Rectal smooth muscle tissue (tissue), 1 donor: Measurements from ENCODE around the gene STC2.
A peak's percentile ranks its signal among the peaks of the same experiment; 100 is the strongest.

Source experiments
- H3K27ac ChIP-seq: one replicate; pipeline ENCODE4 v1.7.0; 2013; ENCODE audit warnings: low read depth, low read length, inconsistent platforms
- H3K27me3 ChIP-seq: one replicate; pipeline ENCODE4 v1.7.0; 2013; ENCODE audit warnings: low read length; ENCODE audit not compliant: control insufficient read depth, insufficient read depth
- H3K36me3 ChIP-seq: one replicate; pipeline ENCODE4 v1.7.0; 2013; ENCODE audit warnings: low read length; ENCODE audit not compliant: control insufficient read depth, insufficient read depth
- H3K4me1 ChIP-seq: one replicate; pipeline ENCODE4 v1.7.0; 2013; ENCODE audit warnings: low read length; ENCODE audit not compliant: control insufficient read depth, insufficient read depth
- H3K4me3 ChIP-seq: one replicate; pipeline ENCODE4 v1.7.0; 2013; ENCODE audit warnings: low read length
- H3K9ac ChIP-seq: one replicate; pipeline ENCODE4 v1.7.0; 2013; ENCODE audit warnings: low read length

The STC2 gene

DNA sequence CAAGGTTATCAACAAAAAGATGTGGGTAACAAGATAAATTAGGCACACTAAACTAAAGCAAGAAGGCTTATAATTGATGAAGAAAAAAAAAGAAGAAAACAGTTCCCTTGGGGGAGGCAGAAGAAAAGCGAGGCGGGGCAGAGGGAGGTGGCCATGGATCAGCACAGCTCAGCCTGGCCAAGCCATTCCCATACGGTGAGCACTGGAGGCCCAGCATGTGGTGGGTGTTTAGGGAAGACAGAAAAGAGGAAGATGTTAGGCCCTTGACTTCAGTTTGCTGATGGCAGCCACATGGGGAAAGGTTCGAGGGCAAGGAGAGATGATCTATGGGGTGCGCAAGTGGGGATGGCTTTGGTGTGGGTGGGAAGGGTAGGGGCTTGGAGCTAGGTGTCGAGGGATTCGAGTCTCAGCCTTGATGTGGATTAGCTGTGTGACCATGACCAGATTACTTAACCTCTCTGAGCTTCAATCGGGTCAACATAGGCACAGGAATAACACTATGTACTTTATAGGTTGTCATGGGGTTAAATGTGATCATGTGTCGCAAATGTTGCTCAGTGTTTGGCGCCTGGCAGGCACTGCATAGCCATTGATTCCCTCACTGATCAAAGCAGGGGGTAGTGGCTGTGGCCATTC is 10.3 kb upstream of the STC2 start:
- Histone ChIP-seq H3K27ac (no peak overlapping the region), H3K4me1 (no peaks in the 10 kb centered on the region), H3K27me3 (no peaks in the 10 kb centered on the region), H3K9ac (no peak overlapping the region), H3K36me3 (no peaks in the 10 kb centered on the region), H3K4me3 (no peak overlapping the region)

DNA sequence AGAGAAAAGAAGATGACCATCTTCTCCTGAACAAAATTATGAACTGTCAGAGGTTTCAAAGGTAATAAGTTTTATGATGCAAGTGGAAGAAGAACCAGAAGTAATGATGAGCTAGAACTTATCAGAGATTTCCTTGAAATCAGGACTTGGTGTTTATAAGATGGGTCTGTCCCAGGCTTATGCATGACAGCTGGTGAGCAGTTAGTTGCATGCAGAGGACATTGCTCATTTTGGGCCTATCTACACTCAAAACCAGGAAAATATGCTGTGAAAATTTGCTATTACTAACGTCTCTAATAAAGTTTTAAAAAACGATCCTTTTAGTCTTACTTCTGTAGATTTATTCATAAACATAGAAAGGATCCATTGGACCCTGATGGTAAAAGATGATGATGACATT is 6.6 kb upstream of the STC2 start:
- H3K4me3 ChIP-seq = no peak overlapping the region
- no peak overlapping the region for H3K27ac ChIP-seq
- H3K27me3 ChIP-seq = no peaks in the 10 kb centered on the region
- H3K36me3 ChIP-seq = no peaks in the 10 kb centered on the region
- no peak overlapping the region for H3K9ac ChIP-seq
- H3K4me1 ChIP-seq = no peaks in the 10 kb centered on the region

DNA sequence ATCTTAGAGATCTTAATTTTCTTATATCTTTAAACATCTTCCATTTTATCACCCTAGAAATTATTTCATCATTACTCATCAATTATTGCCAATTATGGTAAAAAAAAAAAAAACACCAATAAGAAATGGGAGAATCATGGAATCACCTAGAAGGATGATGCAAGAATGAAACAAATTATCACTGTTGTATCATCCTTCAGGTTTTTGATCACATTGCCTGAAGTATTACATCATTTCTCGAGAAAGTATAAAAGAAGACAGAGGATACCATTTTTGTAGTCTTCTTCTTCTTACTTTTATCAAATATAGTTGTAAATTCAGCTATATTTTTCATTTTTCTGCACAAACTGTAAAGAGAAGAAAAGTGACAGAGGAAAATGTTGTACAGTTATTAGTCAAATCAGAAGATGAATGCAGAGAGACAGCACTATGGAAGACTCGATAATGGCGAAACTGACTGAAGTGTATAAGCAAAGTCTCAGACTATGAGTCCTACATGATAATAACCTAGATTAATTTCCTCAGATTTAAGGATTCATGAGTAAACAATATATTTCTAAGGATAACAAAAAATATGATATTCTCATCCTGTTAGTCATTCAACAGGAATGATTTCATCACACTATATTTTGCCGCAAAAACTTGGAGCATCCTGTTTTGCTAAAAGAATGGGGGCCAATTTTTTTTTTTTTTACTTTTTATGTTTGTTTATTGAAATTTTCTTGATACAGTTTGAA is 5.9 kb upstream of the STC2 start:
- Histone ChIP-seq H3K4me3 (no peak overlapping the region), H3K4me1 (no peaks in the 10 kb centered on the region), H3K36me3 (no peaks in the 10 kb centered on the region), H3K27me3 (no peaks in the 10 kb centered on the region), H3K27ac (no peak overlapping the region), H3K9ac (no peak overlapping the region)

DNA sequence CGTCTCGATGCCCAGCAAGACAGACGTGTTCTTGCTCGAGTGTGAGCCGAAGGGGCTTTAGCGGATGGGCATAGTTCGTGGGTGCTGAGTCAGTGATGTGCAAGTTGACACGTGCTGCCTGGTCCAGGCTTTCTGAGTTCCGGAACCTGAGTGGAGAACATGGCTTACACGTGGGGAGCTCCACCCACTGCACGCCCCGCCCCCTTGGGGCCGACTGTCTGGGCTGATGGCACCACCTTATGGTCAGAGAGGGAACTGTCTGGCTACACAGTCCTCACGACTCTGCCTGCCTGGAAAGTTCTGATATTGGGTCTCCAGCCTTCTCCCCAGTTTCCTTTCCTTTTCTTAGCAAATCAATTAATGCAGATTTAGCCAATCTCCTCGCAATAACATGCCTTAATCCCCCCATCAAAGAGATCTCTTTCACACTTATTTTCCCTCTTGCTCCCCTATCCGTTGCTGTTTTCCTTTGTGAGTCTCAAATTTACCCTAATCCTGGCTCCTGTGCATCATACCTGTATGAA is 3.8 kb upstream of the STC2 start:
- H3K27me3 ChIP-seq = peaks cover 2% of the 10 kb centered on the region
- H3K36me3 ChIP-seq = no peaks in the 10 kb centered on the region
- no peak overlapping the region for H3K9ac ChIP-seq
- no peak overlapping the region for H3K27ac ChIP-seq
- no peak overlapping the region for H3K4me3 ChIP-seq
- peaks cover 14% of the 10 kb centered on the region for H3K4me1 ChIP-seq

DNA sequence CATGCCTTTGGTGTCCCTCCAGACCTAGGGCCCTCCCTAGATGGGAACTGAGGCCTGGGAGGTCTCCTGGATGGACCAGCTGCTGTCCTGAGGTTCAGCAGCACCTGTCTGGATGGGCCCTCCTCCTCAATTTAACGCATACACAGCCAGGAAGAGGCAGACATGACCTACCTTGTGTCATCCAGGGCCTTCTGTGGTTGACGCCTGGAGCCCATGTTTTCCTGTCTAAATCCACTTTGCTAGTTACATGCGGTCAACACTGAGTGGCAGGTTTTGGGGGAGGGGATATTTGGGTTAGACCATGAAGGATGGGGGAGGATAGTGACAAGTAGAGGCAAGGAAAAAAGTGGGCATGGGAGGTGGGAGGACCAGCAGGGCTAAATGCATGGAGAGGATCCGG is 3.1 kb upstream of the STC2 start:
- H3K27ac ChIP-seq = no peak overlapping the region
- H3K27me3 ChIP-seq = peaks cover 2% of the 10 kb centered on the region
- H3K9ac ChIP-seq = no peak overlapping the region
- no peaks in the 10 kb centered on the region for H3K36me3 ChIP-seq
- H3K4me3 ChIP-seq = no peak overlapping the region
- H3K4me1 ChIP-seq = peaks cover 14% of the 10 kb centered on the region

DNA sequence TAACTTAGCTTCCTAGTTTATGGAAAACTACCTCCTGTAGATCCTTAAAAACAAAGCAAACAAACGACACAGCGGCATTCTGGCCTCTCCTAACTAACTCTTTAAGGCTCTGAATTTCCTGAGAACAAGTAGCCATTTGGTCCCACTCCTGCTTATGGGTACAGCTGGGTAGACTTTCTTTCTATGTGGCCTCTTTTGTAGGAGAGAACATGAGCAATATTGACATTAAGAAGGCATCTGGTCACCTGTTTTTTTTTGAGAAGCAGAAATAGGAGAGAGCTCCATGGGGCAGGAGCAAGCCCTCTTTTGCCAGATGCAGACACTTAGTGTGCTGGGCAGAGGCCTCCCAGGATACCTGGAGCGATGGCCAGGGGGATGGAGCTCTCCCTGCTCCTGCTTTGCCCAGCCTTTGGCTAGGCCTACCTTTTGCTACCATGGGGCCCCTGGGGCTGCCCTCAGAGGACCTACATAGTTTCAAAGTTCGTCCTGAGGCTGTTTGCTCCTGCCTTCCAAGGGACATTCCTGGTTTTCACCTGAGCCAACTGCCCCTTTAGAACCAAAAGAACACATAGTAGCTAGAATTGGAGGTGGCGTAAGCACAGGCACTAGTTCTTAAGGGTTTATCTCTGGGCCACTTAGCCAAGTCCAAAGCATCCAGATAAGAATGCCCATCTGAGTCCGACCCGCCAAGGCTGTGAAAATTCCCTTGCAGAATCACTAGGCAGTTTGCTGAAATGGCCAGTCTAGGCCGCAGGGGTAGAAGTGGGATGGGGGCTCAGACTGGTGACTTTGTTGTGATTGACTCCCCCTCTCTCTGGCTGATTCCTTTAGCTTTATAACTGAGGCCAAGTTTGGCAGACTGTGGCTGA is 2.4 kb upstream of the STC2 start:
- H3K36me3 ChIP-seq = no peaks in the 10 kb centered on the region
- H3K27ac ChIP-seq = no peak overlapping the region
- peaks cover 14% of the 10 kb centered on the region for H3K4me1 ChIP-seq
- H3K27me3 ChIP-seq = peaks cover 2% of the 10 kb centered on the region
- H3K9ac ChIP-seq = no peak overlapping the region
- no peak overlapping the region for H3K4me3 ChIP-seq

DNA sequence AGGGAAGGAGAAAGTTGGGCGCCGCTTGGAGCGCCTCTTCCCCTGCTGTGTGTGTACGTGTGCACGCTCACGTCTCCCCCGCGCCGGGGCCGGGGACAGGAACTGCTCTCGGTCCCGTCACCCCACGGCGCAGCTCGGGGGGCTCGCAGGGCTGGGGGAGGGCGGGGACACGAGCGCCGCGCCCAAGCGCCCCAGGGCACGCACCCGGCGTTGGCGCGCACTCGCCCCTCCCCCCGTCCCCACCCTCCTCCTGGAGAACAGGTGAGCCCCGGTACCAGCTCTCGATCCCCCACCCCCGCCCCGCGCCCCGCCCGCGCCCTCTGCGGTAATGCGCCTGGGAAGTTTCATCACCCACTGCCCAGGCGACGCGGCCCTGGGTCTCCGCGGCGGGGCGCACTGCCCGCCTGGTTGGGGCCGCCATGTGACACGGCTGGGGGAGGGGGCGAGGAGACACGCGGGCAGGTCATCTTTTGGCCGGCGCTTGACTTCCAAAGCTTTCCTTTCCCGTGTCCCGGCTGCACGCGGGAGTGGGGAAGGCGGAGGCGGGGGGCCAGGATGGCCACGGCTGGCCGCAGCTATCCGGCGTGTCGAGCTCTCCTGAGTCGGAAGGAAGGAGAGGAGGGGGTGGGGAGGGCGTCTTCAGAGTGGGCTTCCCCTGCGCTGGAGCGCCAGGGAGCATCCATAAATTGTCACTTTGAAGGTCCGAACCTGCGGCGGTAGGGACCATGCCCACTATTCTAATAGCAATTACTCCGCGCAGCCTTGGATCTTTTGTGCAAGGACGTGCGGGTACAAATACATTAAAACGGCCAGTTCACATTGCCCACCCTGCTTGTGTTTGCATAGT is 1.5 kb upstream of the STC2 start:
- no peak overlapping the region for H3K9ac ChIP-seq
- no peaks in the 10 kb centered on the region for H3K36me3 ChIP-seq
- H3K4me3 ChIP-seq = peak overlapping the region; percentile 68
- H3K27ac ChIP-seq = no peak overlapping the region
- peaks cover 5% of the 10 kb centered on the region for H3K27me3 ChIP-seq
- peaks cover 14% of the 10 kb centered on the region for H3K4me1 ChIP-seq

DNA sequence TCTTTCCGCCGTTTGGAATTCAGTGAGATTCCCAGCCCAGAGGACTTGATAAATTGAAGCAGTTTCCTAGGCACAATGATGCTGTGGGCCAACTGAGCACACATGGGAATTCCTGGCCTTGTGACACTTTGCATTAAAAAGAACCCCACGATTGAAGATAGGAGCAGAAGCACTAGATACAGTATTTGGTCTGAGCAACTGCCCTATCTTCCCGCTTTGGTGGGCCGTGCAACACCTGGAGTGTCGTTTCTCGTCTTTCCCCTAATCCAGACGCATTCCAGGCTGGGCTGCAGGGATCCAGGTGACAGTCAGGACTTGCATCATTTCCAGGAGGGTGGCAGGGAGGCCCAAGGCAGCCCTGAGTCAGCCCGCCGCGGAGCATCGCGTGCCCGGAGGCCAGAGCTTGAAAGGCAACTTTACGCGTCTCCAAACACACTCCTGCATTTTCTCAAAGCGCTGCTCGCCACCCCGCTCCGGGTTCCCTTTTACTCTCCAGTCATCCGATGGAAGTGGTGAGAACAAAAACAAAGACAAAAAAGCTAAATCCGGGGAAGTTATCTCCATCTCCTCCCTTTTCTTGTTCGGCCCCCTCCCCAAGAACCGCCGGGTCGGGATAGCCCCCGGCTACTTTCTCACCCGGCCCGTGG is 753 bp upstream of the STC2 start:
- peaks cover 16% of the 10 kb centered on the region for H3K4me1 ChIP-seq
- no peaks in the 10 kb centered on the region for H3K36me3 ChIP-seq
- H3K27me3 ChIP-seq = peaks cover 7% of the 10 kb centered on the region
- H3K4me3 ChIP-seq = peak overlapping the region; percentile 68
- no peak overlapping the region for H3K27ac ChIP-seq
- H3K9ac ChIP-seq = no peak overlapping the region

DNA sequence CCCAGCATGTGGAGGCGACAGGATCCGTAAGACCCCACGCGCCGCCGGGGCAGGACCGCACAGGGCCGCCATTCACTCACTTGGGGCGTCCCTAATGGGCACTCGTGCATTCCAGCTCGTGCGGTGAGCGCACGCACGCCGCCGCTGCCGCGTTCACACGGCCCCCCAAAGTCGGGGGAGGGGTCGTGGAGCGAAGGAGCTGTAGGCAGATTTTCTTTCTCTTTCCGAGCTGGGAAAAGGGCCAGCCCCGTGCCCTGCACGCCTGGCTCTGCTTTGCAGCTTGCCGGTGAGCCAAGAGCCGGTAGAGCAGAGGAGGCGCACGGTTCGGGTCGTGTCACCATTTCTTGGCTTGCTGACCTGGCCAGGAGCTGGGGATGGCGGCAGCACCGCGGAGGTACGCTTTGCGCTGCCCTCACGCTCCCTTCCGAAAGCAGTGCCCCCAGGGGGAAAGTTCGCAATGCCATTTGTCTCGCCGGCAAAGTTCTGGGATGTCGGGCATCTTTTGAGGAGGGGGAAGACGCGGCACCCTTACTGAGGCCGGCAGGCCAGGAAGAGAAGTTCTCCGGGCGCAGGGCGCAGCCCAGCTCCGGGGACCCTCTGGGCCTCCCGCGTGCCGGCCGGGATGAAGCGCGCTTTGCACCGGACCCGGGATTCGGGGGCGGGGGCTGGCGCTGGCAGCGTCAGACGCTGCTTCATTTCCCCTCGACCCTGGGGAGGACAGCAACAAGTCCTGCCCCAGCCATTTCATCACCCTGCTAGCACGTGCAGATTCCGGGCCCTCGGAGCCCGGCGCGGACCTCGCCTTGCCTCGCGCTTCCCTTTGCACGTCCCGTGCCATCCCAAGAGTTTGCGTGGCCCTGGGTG is 898 bp downstream of the STC2 start:
- peak overlapping the region; percentile 17 for H3K27ac ChIP-seq
- peak overlapping the region; percentile 68 for H3K4me3 ChIP-seq
- H3K36me3 ChIP-seq = no peaks in the 10 kb centered on the region
- H3K27me3 ChIP-seq = peaks cover 7% of the 10 kb centered on the region
- peaks cover 21% of the 10 kb centered on the region for H3K4me1 ChIP-seq
- no peak overlapping the region for H3K9ac ChIP-seq

DNA sequence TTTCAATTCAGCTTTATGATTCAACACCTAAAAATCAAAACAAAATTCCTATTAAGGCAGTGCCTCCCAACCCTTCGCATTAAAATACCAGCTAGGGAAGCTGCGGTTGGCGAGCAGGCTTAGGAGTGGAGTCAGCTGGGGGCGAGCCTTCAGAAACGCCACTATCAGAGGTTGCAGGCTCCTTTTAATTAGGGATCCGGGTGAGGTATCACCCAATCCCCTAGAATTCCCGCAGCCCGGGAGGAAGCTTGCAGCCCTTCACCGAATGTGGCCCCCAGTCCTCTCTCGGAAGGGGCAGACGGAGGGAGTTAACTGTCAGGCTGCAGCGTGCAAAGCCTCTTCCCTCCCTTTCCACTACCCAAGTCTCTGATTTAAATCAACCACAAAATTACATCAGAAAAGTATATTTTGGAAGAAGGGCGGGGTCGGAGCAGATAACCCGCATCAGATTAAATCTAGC is 1.7 kb downstream of the STC2 start:
- no peak overlapping the region for H3K27ac ChIP-seq
- H3K4me3 ChIP-seq = no peak overlapping the region
- H3K27me3 ChIP-seq = peaks cover 7% of the 10 kb centered on the region
- peaks cover 21% of the 10 kb centered on the region for H3K4me1 ChIP-seq
- no peak overlapping the region for H3K9ac ChIP-seq
- no peaks in the 10 kb centered on the region for H3K36me3 ChIP-seq
